ENCODE results near the gene SETBP1.

The SETBP1 gene

DNA sequence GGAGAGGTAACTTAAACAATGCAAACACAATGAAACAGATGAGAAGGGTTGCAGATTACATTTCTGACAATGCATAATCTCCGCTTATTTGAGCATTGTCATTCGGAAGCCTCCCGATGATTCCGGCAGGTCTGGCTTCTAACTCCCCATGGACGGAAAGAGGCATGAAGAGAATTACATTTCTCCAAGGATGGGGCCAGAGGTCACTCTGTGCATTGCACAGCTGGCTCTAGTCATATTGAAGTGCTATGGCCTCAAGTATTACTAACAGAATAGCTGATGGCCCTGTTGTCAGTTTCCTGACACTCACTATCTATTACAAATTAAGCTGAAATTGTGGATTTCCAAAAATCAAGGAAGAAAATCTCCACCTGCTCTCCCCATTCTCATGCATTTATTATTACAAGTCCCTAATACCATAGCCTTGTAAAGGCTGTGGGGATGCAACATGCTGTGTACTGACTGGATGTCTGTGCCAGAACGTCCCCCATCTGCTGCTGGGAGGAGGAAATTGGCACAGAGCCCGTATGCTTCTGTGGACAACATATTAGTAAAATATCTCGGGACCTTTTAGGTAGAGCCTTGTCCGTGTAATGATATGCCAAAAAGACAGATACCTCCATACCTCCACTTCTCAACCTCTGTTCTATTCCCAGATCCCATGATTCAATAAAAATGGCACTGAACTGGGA is 168.1 kb downstream of the SETBP1 start:
- no peak for DNase-seq

DNA sequence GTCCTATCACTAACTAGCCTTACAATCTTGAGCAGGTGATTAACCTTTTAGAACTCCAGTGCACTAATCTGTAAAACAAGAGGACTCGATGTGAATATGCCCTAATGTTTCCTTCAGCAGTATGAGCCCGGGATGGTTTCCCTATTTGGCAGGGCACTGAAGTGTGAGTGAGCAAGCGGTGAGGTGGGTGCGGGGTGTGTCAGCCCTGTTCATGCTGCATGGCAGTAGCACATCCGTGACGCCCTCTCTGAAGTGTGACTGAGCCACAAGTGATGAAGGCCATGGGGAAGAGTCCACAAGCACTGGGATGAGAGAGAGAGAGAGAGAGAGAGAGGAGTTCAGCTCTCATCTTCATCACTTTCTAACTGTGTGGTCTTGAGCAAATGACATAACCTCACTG is 168.7 kb downstream of the SETBP1 start:
- DNase-seq, result no peak

DNA sequence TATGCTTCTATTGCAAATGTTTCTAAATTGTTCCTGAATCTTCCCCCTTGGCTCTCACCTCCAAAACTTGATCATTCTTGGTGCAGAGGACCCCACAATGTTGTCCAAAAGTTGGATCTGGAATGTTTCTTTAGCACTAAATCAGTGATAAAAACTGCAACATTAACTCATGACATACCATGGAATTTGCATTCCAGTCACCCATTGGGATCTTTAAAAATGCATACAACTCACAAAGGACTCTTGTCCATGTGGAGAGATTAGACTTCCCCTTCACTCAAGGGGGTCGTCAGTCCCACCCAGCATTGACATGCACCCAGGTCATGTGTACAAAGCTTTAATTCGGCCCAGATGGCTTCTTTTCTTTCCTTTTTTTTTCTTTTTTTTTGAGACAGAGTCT is 169.3 kb downstream of the SETBP1 start:
- no peak for DNase-seq

DNA sequence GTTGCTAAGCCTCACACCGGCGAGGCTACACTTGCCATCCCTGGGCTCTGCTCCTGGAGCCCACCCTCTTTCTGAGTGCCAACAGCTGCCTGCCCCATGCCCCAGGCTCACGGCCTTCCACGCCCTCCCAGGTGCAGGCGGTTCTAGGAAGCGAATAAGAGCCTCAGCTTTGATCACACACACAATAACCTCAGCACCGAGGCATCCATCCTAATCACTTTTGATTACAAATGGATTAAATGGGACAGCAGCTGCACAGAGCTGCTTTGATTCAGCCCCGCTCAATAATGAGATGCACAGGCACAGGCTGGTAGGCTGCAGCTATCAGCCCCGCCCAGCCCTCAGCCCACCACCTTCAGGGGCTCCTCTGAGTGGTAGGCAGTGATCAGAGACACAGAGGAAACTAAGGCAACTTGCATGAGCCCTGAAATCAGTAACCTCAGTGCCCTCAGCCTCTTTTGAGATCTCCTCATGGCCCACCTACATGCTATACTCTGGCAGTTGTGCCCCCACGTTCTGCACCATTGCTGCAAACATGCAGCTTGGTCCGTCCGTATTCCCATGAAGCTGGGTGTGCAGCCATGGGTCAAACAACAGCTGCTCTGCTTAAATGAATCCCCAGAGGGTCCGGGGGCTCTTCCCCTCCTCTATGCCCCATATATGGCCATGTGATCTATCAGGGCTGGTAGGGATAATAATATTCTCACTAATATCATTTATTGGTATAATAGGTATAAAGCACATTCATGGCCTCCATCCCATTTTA is 171.4 kb downstream of the SETBP1 start:
- DNase-seq, result no peak

DNA sequence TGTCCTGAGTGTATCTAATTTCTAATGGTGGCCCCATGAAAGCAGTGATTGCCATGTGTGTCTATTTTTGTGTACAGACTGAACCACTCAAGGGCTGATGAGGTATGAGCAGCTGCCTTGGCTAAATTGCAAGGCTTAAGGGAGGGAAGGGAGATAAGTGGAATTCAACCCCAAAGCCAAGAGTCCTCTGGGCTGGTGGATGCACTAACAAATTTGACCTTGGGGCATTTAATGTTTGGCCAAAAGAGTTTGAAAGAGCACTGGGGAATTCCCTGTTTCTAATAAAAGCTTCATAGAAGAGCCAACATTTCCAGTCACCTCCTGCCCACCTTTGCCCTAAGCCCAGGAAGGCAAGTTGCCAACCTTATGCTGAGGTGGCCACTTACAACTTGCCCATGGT is 172.1 kb downstream of the SETBP1 start:
- no peak for DNase-seq

DNA sequence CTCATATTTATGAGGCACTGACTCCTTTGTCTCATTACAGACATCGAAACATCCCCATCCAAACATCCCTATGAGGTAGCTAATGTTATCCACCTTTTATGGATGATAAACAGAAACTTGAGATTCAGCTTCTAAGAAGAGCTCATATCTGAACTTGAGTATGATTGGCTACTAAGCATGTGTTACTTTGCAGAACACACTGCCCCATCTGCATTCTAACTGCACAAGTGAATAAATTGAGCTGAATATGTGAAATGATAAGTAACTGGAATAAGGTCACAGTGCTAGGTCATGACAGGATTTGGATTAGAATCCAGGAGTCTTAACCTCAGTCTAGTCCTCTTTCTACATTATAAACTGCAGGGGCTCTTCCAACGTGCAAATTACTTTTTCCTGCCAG is 172.7 kb downstream of the SETBP1 start:
- DNase-seq, result no peak

DNA sequence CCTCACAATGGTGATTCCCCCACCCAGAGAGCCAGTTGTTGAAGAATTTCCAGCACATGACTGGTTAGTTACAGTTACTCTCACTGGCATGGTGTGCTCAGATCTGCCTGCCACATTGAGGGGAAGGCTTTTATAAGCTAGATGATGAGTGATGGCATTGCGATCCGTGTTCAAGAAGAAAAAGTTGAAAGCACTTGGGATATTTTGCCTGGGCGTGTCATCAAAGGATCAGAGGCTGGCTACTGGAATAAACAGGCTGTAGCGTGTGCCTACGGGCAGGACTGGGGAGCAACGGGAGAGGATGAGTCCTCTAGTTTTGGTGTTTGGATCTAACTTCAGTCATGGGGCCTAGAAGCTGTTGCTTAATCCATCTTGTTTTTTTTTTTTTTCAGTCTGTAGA is 175.0 kb downstream of the SETBP1 start:
- DNase-seq, result no peak

GRCh38 chr18:44856157-44856556 is 175.5 kb downstream of the SETBP1 start:
- no peak for DNase-seq

DNA sequence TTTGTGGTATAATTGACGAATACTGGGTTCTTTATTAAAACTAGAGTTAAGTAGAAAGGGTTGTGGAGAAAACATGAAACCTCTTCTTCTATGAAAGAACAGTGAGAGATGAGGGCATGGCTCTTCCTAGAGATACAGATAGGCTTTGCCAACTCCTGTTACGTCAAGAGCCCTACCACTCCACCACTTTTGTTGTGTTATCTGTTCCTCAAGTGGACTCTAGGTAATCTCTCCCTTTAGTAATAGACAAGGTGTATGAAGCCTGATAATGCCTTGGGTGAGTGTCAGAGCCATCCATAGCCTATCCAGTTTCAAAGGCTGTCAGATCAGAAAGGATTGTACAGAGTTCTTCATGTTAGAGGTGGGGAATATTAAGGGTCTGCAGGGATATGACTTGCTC is 176.4 kb downstream of the SETBP1 start:
- no peak for DNase-seq

- no peak for DNase-seq
Measured at GRCh38 chr18:44857744-44858491, 177.2 kb downstream of the SETBP1 start.

DNA sequence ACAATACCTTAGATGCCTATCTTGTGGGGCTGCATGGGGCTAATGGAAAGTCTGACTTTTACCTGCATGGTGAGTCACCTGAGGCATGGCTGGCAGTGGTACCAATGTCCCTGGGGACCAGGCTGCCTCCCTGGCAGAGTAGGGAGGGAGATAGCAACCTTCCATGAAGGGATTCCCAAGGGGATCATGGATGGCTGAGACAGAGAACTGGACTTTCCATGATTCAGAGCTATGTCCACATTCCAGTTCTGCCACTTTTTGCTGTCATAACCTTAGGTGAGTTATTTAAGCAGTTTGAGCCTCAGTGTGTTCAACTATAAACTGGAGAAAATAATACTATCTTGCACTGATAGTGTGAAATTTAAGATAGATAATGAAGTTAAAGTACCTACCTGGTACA is 178.6 kb downstream of the SETBP1 start:
- DNase-seq, result no peak

- DNase-seq, result no peak
Measured at GRCh38 chr18:44859751-44860439, 179.2 kb downstream of the SETBP1 start.

DNA sequence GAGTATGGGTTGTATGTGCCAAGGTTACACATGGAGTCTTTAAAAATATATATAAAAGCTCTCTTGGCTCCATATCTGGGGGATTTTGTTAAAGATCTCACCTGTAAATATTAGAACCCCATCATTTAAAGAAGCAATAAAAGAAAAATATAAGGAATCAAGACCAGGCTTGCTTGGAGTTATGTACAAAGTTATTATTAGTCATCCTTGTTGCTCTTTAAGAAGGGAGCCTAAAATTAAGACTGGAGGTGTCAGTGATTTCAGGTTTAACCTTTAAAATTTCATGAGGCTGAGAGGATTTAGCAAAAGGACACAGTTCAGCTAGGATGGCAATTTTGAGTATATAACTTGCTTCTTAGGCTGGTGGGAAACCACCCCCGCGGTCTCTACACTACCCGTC is 181.4 kb downstream of the SETBP1 start:
- DNase-seq, result no peak

DNA sequence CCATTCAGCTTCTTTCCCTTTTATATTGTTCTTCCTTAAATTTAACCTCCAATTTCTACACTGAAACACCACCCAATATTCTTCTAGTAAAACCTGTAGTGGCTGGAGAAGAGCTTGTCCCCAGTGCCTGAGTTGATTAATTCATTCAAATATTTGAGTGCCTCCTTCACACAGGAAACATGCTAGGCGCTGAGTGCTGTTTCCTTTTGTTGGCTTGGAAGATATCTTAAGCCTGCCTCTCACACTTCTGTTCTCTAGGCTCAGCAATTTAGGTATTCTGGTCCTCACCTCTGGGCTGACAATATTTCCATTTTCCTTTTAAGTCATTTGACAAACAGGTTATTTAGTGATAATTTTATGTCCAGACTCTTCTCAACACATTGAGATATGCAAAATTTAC is 185.4 kb downstream of the SETBP1 start:
- DNase-seq, result no peak

DNA sequence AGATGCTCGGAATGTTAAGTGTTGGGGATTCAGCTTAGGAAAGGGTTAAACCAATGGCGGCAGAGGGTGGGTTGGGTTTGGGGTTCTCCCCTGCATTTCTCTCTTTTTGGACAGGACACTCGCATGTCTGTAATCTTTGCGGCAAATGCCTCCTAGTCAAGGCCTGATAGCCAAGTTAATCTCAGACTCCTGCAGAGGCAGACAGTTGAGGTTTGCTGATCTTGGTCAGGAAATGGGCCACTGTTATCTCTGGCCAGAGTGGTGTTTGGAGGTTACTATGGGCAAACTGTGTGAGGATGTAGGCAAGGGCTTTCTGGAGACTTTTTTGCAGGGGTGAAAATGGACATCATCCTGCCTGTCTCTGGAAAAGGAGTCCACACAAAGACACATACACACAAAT is 188.8 kb downstream of the SETBP1 start:
- no peak for DNase-seq

GRCh38 chr18:44870631-44871502 is 190.2 kb downstream of the SETBP1 start:
- DNase-seq, result no peak

DNA sequence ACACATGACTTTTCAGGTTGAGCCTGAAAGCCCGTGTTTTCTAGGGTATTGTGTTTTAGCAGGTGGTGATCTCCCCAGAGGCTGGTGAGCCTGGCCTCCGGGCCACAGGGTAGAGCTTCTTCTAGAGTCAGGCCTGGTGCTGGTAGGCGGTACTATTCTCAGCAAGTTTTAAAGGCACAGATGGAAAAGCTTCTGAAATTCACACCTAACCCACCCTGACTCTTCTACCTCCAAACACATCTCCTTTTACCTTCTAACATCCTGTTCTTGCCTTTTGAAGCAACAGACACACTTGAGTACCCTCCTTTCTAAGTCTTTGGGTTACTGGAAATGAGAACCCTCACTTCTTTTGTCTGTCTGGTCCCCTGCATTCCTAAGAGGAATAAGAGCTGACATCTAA is 191.1 kb downstream of the SETBP1 start:
- no peak for DNase-seq

GRCh38 chr18:44876024-44876423 is 195.3 kb downstream of the SETBP1 start:
- DNase-seq, result no peak

GRCh38 chr18:44876755-44877154 is 196.1 kb downstream of the SETBP1 start:
- DNase-seq, result no peak

- no peak for DNase-seq
Measured at GRCh38 chr18:44878335-44878734, 197.6 kb downstream of the SETBP1 start.

GRCh38 chr18:44880170-44880569 is 199.5 kb downstream of the SETBP1 start:
- no peak for DNase-seq

DNA sequence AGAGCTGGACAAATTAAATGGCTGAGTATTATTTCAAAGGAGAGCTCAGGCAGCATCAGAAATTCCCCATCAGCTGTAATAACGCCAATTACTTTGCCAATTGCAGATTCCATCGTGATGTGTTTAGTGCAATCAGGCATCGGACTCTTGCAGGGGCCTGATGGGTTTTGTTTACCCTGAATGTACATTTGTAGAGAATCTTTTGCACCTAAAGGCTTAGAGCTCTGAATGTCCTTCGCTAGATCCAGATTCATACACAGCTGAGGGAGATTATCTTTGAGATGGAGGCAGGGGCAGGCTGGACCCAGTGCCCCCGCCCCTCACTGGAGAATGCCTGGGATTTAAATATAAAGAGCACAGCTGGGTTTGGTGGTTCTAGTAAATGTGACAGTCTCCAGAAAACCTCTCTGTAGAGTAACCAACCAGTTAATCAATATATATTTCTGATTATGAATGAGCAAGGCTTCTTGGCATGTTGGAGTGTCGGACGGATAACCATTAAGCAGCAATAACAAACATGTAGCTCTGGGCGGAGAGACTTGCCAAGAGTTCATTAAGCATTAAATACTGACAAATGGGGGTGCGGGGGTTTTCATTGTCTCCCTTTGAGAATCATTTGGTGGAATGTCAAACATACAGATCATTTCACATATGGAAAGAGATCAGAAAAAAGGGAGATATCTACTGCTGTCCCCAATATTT is 200.9 kb downstream of the SETBP1 start:
- no peak for DNase-seq

All from CD4-positive, alpha-beta T cell treated with Interleukin-4 for 1 hour (primary cell).